ENCODE results near the gene DRP2. TPM values are rescaled to one million over a fixed set of nuclear protein-coding genes. Genes with fewer than 3 reads are reported as not detected.
A peak's percentile ranks its signal among the peaks of the same experiment; 100 is the strongest.

Gene DRP2
- total RNA-seq, 1 donor from 2014 or later, result 1.3 TPM

- no peaks in the 10 kb centered on the region for H3K27me3 Mint-ChIP-seq
- no peak for TF ChIP-seq CTCF (conservative IDR thresholded peaks at IDR 0.05)
- no peaks in the 10 kb centered on the region for H3K4me1 Mint-ChIP-seq (ENCODE audit: unreplicated experiment)
- no peak overlapping the region for H3K27ac Mint-ChIP-seq
- peak overlapping the region; percentile 79 for H3K4me3 Mint-ChIP-seq
- H3K36me3 Mint-ChIP-seq, result no peaks in the 10 kb centered on the region
- DNase-seq (ENCODE audit: extremely low spot score, unreplicated experiment), result no peak
- H3K9me3 Mint-ChIP-seq, result no peaks in the 10 kb centered on the region
Observed at GRCh38 chrX:101191217-101191750, 28.3 kb upstream of the DRP2 start.

GRCh38 chrX:101195442-101196173, 24.0 kb upstream of the DRP2 start:
- no peaks in the 10 kb centered on the region for H3K36me3 Mint-ChIP-seq
- H3K4me3 Mint-ChIP-seq, result no peak overlapping the region
- H3K9me3 Mint-ChIP-seq, result no peaks in the 10 kb centered on the region
- H3K27me3 Mint-ChIP-seq, result no peaks in the 10 kb centered on the region
- no peak overlapping the region for H3K27ac Mint-ChIP-seq
- DNase-seq (ENCODE audit: extremely low spot score, unreplicated experiment), result no peak
- no peaks in the 10 kb centered on the region for H3K4me1 Mint-ChIP-seq (ENCODE audit: unreplicated experiment)
- no peak for TF ChIP-seq CTCF (conservative IDR thresholded peaks at IDR 0.05)

- no peak for TF ChIP-seq CTCF (conservative IDR thresholded peaks at IDR 0.05)
- DNase-seq (ENCODE audit: extremely low spot score, unreplicated experiment), result no peak
- no peaks in the 10 kb centered on the region for H3K36me3 Mint-ChIP-seq
- H3K9me3 Mint-ChIP-seq, result no peaks in the 10 kb centered on the region
- H3K27ac Mint-ChIP-seq, result no peak overlapping the region
- H3K4me1 Mint-ChIP-seq (ENCODE audit: unreplicated experiment), result peaks cover 5% of the 10 kb centered on the region
- no peak overlapping the region for H3K4me3 Mint-ChIP-seq
- H3K27me3 Mint-ChIP-seq, result no peaks in the 10 kb centered on the region
Observed at GRCh38 chrX:101203761-101204351, 15.7 kb upstream of the DRP2 start.

GRCh38 chrX:101206471-101206870, 13.1 kb upstream of the DRP2 start:
- Mint-ChIP-seq H3K27me3 (no peaks in the 10 kb centered on the region), H3K9me3 (no peaks in the 10 kb centered on the region), H3K36me3 (no peaks in the 10 kb centered on the region), H3K4me1 (ENCODE audit: unreplicated experiment) (peaks cover 5% of the 10 kb centered on the region), H3K27ac (no peak overlapping the region), H3K4me3 (no peak overlapping the region)
- TF ChIP-seq CTCF (conservative IDR thresholded peaks at IDR 0.05), result peak; percentile 61
- no peak for DNase-seq (ENCODE audit: extremely low spot score, unreplicated experiment)

- Mint-ChIP-seq H3K9me3 (no peaks in the 10 kb centered on the region), H3K27ac (no peak overlapping the region), H3K4me1 (ENCODE audit: unreplicated experiment) (peaks cover 5% of the 10 kb centered on the region), H3K4me3 (no peak overlapping the region), H3K27me3 (no peaks in the 10 kb centered on the region), H3K36me3 (no peaks in the 10 kb centered on the region)
- no peak for TF ChIP-seq CTCF (conservative IDR thresholded peaks at IDR 0.05)
- no peak for DNase-seq (ENCODE audit: extremely low spot score, unreplicated experiment)
Observed at GRCh38 chrX:101208152-101208905, 11.3 kb upstream of the DRP2 start.

Measured in type B pancreatic cell (in vitro differentiated cells).